ENCODE results near the gene CCDC175.

DNA sequence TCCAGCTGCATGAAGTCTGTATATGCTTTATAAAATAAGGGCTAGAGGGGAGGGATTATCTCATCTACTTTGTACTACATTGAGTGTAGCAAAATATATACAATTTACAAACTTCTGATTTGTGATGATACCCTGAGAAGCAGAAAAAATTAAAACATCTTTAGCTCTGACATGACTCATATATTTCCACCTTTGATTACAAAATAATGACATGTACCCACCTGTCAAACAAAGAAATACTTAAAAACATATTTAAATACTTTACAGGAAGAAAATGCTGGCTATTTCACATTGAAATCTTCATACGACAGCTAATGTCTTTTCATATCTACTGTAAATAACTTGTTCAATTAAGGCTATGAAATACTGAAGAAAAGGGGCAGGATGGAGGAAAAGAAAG, 114.7 kb downstream of the CCDC175 start:
- TF ChIP-seq EZH2 (IDR thresholded peaks at IDR 0.05; ENCODE audit: low read depth): no peak
- TF ChIP-seq, protein P1, sequence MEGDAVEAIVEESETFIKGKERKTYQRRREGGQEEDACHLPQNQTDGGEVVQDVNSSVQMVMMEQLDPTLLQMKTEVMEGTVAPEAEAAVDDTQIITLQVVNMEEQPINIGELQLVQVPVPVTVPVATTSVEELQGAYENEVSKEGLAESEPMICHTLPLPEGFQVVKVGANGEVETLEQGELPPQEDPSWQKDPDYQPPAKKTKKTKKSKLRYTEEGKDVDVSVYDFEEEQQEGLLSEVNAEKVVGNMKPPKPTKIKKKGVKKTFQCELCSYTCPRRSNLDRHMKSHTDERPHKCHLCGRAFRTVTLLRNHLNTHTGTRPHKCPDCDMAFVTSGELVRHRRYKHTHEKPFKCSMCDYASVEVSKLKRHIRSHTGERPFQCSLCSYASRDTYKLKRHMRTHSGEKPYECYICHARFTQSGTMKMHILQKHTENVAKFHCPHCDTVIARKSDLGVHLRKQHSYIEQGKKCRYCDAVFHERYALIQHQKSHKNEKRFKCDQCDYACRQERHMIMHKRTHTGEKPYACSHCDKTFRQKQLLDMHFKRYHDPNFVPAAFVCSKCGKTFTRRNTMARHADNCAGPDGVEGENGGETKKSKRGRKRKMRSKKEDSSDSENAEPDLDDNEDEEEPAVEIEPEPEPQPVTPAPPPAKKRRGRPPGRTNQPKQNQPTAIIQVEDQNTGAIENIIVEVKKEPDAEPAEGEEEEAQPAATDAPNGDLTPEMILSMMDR (conservative IDR thresholded peaks at IDR 0.05): no peak
